WERI-Rb-1 (cell line): Measurements from ENCODE around the gene PERM1.
A peak's percentile ranks its signal among the peaks of the same experiment; 100 is the strongest.

Experiments
- DNase-seq: peaks from one replicate; pipeline ENCODE4 v3.0.0-alpha.2; 2020
- H3K27ac ChIP-seq: fragments of 250-450 bp; sonication (Bioruptor Pico); 2 replicates; pipeline ENCODE4 v1.5.1; 2020; ENCODE audit warnings: mild to moderate bottlenecking, moderate library complexity
- H3K27me3 ChIP-seq: fragments of 250-450 bp; sonication (Bioruptor Pico); 2 replicates; pipeline ENCODE4 v1.5.1; 2021; ENCODE audit warnings: mild to moderate bottlenecking, low read depth, moderate library complexity; ENCODE audit not compliant: insufficient read depth, severe bottlenecking
- H3K36me3 ChIP-seq: fragments of 250-450 bp; sonication (Bioruptor Pico); 2 replicates; pipeline ENCODE4 v1.5.1; 2020; ENCODE audit warnings: mild to moderate bottlenecking, moderate library complexity
- H3K4me3 ChIP-seq: 2 replicates; pipeline ENCODE4 v1.5.1; 2011; ENCODE audit warnings: low read depth, mild to moderate bottlenecking, control low read depth, low read length
- H3K9me3 ChIP-seq: fragments of 250-450 bp; sonication (Bioruptor Pico); 2 replicates; pipeline ENCODE4 v1.5.1; 2021; ENCODE audit warnings: mild to moderate bottlenecking, moderate library complexity; ENCODE audit not compliant: severe bottlenecking
- TF ChIP-seq, protein P1 (sequence below): IDR thresholded peaks from 2 replicates; pipeline ENCODE4 v1.5.1; 2011; ENCODE audit warnings: low read depth, mild to moderate bottlenecking, control low read depth, inconsistent platforms, low read length

The PERM1 gene

DNA sequence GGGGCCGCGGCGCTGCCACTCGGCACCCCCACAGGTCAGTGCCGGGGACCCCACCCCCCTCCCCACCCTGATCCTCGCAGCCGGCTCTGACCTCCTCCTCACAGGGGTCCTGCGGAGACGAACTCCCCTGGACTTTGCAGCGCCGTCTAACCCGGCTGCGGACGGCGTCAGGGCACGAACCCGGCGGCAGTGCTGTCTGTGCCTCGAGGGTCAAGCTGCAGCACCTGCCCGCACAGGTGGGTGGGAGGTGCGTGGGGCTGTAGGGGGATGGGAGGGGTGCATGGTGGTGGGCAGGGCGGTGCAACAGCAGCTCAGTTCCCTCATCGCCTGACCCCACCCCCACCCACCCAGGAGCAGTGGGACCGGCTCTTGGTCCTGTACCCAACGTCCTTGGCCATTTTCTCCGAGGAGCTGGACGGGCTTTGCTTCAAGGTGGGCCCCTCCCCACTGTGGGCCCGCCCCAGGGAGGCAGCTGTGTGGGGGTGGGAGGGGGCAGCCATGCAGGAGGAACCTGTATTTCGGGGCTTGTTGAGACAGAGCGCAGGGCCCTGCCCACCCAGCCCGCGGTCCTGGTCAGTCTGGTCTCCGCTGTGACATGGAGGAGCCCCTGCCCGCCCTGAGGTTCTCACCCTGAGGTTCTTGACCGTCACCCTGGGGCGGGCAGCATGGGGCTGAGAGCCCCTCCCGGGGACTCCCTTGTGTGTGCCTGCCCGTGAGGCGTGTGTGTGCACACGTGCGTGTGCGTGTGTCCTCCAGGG is 10.7 kb downstream of the PERM1 start:
- H3K9me3 ChIP-seq = no peaks in the 10 kb centered on the region
- no peak for DNase-seq
- no peaks in the 10 kb centered on the region for H3K27me3 ChIP-seq
- TF ChIP-seq, protein P1, sequence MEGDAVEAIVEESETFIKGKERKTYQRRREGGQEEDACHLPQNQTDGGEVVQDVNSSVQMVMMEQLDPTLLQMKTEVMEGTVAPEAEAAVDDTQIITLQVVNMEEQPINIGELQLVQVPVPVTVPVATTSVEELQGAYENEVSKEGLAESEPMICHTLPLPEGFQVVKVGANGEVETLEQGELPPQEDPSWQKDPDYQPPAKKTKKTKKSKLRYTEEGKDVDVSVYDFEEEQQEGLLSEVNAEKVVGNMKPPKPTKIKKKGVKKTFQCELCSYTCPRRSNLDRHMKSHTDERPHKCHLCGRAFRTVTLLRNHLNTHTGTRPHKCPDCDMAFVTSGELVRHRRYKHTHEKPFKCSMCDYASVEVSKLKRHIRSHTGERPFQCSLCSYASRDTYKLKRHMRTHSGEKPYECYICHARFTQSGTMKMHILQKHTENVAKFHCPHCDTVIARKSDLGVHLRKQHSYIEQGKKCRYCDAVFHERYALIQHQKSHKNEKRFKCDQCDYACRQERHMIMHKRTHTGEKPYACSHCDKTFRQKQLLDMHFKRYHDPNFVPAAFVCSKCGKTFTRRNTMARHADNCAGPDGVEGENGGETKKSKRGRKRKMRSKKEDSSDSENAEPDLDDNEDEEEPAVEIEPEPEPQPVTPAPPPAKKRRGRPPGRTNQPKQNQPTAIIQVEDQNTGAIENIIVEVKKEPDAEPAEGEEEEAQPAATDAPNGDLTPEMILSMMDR = no peak
- no peak overlapping the region for H3K27ac ChIP-seq
- no peak overlapping the region for H3K4me3 ChIP-seq
- no peaks in the 10 kb centered on the region for H3K36me3 ChIP-seq

DNA sequence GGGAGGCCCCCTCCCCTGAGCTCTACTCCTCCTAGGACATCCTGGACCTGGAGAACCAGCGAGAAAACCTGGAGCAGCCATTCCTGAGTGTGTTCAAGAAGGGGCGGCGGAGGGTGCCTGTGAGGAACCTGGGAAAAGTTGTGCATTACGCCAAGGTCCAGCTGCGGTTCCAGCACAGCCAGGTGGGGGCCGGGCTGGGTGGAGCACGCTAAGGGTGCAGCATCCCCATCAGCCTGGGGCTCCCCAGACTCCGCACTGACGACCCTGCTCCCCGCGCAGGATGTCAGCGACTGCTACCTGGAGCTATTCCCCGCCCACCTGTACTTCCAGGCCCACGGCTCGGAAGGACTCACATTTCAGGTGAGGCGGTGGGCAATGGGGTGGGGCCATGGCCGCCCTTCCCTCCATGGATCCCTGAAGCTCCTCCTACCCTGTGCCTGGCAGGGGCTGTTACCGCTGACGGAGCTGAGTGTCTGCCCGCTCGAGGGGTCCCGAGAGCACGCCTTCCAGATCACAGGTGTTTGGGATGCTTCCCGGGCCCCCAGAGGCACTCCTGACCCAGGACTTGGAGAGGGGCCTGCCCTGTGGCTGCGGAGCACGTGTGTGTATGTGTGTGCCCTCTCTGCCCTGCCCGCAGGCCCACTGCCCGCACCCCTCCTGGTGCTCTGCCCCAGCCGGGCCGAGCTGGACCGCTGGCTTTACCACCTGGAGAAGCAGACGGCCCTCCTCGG is 11.5 kb downstream of the PERM1 start:
- Histone ChIP-seq H3K36me3 (peaks cover under 1% of the 10 kb centered on the region; the same call in 1 of the 2 replicates), H3K27ac (no peak overlapping the region), H3K27me3 (no peaks in the 10 kb centered on the region), H3K4me3 (no peak overlapping the region), H3K9me3 (no peaks in the 10 kb centered on the region)
- TF ChIP-seq, protein P1 = no peak
- DNase-seq = no peak

DNA sequence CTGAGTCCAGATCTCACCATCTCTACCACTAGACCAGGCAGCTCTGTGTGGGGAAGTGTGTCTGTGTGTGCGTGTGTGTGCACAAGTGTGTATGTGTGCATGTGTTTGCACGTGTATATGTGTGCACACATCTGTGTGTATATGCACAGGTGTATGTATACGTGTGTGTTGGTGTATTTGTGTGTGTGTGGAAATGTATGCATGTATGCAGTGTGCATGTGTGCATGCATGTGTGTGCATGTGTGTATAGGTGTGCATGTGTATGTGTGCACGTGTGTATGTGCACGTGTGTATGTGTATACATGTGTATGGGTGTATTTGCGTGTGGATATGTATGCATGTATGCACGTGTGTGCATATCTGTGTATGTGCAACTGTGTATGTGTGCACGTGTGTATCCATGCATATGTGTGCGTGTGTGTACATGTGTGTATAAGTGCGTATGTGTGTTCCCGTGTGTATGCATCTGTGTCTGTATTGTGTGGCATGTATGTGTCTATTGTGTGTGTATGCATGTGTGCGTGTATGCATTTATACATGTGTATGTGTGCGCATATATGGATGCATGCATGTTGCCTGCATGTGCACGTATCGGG is 12.5 kb downstream of the PERM1 start:
- H3K27me3 ChIP-seq = no peaks in the 10 kb centered on the region
- H3K36me3 ChIP-seq = peaks cover 7% of the 10 kb centered on the region
- no peak overlapping the region for H3K4me3 ChIP-seq
- TF ChIP-seq, protein P1 = no peak
- no peak for DNase-seq
- H3K9me3 ChIP-seq = no peaks in the 10 kb centered on the region
- H3K27ac ChIP-seq = no peak overlapping the region

DNA sequence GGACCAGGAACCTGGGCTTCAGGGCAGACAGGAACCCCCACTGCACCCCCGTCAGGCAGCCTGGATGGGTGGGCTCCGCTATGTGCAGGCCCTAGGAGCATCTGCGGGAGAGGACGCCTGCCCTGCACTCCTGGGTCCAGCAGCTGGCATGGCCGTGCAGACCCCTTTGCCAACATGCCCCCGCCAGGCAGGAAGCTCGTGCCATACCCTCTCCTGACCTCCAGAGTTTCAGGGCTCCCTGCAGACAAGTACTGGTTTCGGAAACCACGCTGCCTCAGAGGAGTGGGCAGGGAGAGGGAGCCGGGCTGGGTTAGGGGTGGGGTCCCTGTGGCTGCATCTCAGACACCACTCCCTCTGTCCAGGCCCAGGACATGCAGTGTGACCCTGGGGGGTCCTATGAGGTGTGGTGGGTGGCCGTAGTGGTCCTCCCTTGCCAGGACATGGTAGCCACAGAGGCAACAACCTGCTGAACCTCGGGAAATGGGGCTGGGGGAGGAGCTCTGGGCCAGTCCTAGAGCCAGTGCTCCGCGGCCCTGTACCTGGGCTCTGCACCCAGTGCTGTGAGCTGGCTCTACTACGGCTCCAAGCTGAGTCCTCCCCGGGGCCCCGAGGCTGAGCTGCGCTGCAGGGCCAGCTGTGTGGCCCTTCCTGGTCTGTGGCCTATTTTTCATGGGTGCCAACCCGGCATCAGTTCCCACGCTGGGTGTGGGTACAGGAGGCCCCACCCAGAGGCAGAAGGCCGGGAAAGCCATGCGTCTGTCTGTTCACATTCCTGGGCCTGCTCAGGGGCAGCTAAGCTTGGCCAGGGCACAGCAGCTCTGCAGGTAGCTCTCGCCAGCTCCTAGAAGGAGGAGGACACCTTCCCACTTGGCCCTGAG is 14.2 kb downstream of the PERM1 start:
- DNase-seq = no peak
- H3K27me3 ChIP-seq = no peaks in the 10 kb centered on the region
- H3K36me3 ChIP-seq = peaks cover 22% of the 10 kb centered on the region
- H3K4me3 ChIP-seq = no peak overlapping the region
- TF ChIP-seq, protein P1 = no peak
- no peak overlapping the region for H3K27ac ChIP-seq
- H3K9me3 ChIP-seq = no peaks in the 10 kb centered on the region

DNA sequence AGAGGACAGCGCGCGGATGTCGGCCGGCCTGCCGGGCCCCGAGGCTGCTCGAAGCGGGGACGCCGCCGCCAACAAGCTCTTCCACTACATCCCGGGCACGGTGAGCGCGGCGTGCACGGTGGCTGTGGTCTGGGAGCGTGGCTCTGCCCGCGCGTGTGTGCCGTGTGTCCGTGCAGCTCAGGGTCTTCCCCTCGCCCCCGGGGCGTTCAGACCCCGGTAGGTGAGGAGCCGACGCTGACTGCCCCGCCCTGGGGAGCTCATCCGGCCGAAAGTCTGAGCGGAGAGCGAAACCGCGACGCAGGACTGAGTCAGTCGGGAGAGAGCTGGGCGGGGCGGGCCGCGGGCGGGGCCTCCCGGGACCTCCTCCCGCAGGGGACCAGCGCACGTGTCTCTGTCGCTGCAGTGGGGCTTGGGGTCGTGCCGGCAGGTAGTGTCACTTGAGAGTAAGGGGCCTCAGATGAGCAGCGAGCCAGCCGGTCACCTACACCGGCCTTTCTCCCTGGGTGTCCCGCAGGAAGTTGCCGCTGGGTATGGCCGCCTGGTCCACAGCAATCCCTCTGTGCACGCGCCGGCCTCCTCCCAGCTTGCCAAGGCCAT is 15.1 kb downstream of the PERM1 start:
- H3K9me3 ChIP-seq = no peaks in the 10 kb centered on the region
- H3K36me3 ChIP-seq = peaks cover 29% of the 10 kb centered on the region
- DNase-seq = peak; percentile 61
- peak overlapping the region; percentile 40 for H3K4me3 ChIP-seq
- H3K27ac ChIP-seq = no peak overlapping the region
- H3K27me3 ChIP-seq = no peaks in the 10 kb centered on the region
- TF ChIP-seq, protein P1 = no peak
